ENCODE measurements around the gene TMEM174. TPM values are rescaled to one million over a fixed set of nuclear protein-coding genes. Genes with fewer than 3 reads are reported as not detected.
A peak's percentile ranks its signal among the peaks of the same experiment; 100 is the strongest.

TMEM174 gene
- total and polyA plus RNA-seq, 2 of the 4 experiments (the other 2 are of a cell fraction), result not detected

GRCh38 chr5:73186976-73187375, 14.0 kb downstream of the TMEM174 start:
- intact Hi-C loops (cut with micrococcal nuclease) (loop anchor here (5.0 kb wide), 1 partner anchor 40 kb away; no protein-coding TSS in a partner anchor), in situ Hi-C loops (cut with MboI; ENCODE audit: low sequenced_read_pairs) (no loop called here), dilution Hi-C loops (cut with HindIII; ENCODE audit: low sequenced_read_pairs, unreplicated experiment) (no loop called here)
- H3K56ac ChIP-seq (ENCODE audit: extremely low read depth, insufficient read depth, low read length), result no peak overlapping the region
- H3K18ac ChIP-seq (ENCODE audit: low read depth, low read length), result no peak overlapping the region
- H4K5ac ChIP-seq (ENCODE audit: low read depth, low read length), result no peak overlapping the region
- no TSS peak for BruUV-seq (replicated peaks)
- H2AFZ ChIP-seq (replicated peaks; ENCODE audit: low read length, poor library complexity), result peak overlapping the region; percentile 59
- no peak overlapping the region for H3K9ac ChIP-seq (ENCODE audit: low read depth, low read length)
- H3K23ac ChIP-seq (ENCODE audit: low read depth, low read length), result no peak overlapping the region
- POLR2A ChIA-PET (ENCODE audit: unreplicated experiment), result no interaction called here
- peak; percentile 30; the same call in 1 of the 2 replicates for ATAC-seq (ENCODE audit: low read depth)
- no peak overlapping the region for H4K8ac ChIP-seq (ENCODE audit: low read depth in 2 of 2, low read length in 2 of 2)
- H2BK120ac ChIP-seq (ENCODE audit: low read depth, low read length), result no peak overlapping the region
- H3K79me1 ChIP-seq (ENCODE audit: low read depth in 1 of 2, low read length in 2 of 2), result no peaks in the 10 kb centered on the region
- no peaks in the 10 kb centered on the region for H4K20me1 ChIP-seq (ENCODE audit: insufficient read depth, low read length)
- H3K9me1 ChIP-seq (ENCODE audit: insufficient read depth, low read length), result peaks cover 11% of the 10 kb centered on the region
- H3K14ac ChIP-seq (replicated peaks; ENCODE audit: low read depth, low read length), result peak overlapping the region; percentile 34
- no peaks in the 10 kb centered on the region for H3K36me3 ChIP-seq (ENCODE audit: control insufficient read depth, insufficient read depth, low read length)
- TF ChIP-seq FOS (IDR thresholded peaks at IDR 0.05; ENCODE audit: low read depth, low read length), result no peak
- TF ChIP-seq MAZ (IDR thresholded peaks at IDR 0.05; ENCODE audit: borderline replicate concordance, low read depth, low read length), result no peak
- no peak for TF ChIP-seq CHD1 (IDR thresholded peaks at IDR 0.05; ENCODE audit: low read depth, low read length)
- WGBS, 2 experiments (ENCODE audit: extremely low coverage in 2 of 2, insufficient read length in 1 of 2), result no CpG with 5 or more reads among the region's 2 CpGs
- no peak overlapping the region for H2AK9ac ChIP-seq (replicated peaks; ENCODE audit: low read depth, low read length, poor library complexity)
- no peak overlapping the region for H4K91ac ChIP-seq (ENCODE audit: insufficient read depth, low read depth, low read length)
- no peak overlapping the region for H3K4me3 ChIP-seq (ENCODE audit: insufficient read depth, low read depth, low read length)
- H3K4me1 ChIP-seq (ENCODE audit: control insufficient read depth, insufficient read depth, low read length), result peaks cover 13% of the 10 kb centered on the region
- H3K4ac ChIP-seq (ENCODE audit: low read depth, low read length), result no peak overlapping the region
- CTCF ChIA-PET, result no interaction called here
- H2AK5ac ChIP-seq (ENCODE audit: low read depth, low read length), result 0 out of 2 replicates have a peak overlapping the region, but pooled peaks have one; percentile 26
- H2BK15ac ChIP-seq (ENCODE audit: low read depth, low read length), result no peak overlapping the region; the same call in 2 of the 3 replicates
- H3K27ac ChIP-seq (ENCODE audit: insufficient read depth, low read length), result no peak overlapping the region
- H3K4me2 ChIP-seq (ENCODE audit: low read depth, low read length), result no peak overlapping the region
- peak; percentile 54 for DNase-seq
- peaks cover 3% of the 10 kb centered on the region for H3K9me3 ChIP-seq (ENCODE audit: control insufficient read depth, insufficient read depth, low read length)
- H2BK20ac ChIP-seq (ENCODE audit: low read depth, low read length), result peak overlapping the region; percentile 11; the same call in 1 of the 2 replicates
- peaks cover 5% of the 10 kb centered on the region; the same call in 1 of the 2 replicates for H3K27me3 ChIP-seq (ENCODE audit: control insufficient read depth, insufficient read depth, low read length)
- no peak overlapping the region for H2BK5ac ChIP-seq (ENCODE audit: low read depth, low read length, poor library complexity, severe bottlenecking)

Data from IMR-90 (cell line).